RCC 7860 (cell line): ENCODE results near the gene ENOPH1.
"Not testable (repeated sequence)": the region's sequence is repeated elsewhere in the genome, so short reads cannot be mapped to it uniquely, and the experiment has no call there.

Source experiments
- DNase-seq: peaks from one replicate; pipeline ENCODE4 v3.0.0-alpha.2; 2015; ENCODE audit warnings: low spot score
- FAIRE-seq: peaks from 2 replicates; lab custom pipeline; 2012; peaks lifted over from hg19 to GRCh38; lab: Jason Lieb, UNC

Gene ENOPH1

GRCh38 chr4:82430193-82430963, at the start of gene ENOPH1, which contains the start of gene HNRNPDL:
TSS of gene ENOPH1 (plus strand) at chr4:82430590. CDS start at chr4:82430830, 240 bp downstream.
TSS of gene HNRNPDL (minus strand) at chr4:82430462. CDS start at chr4:82429690, 772 bp downstream.
- FAIRE-seq: no peak
- DNase-seq: peak; percentile 87

GRCh38 chr4:82380831-82381230, 49.6 kb upstream of the ENOPH1 start:
- FAIRE-seq (no peak), DNase-seq (no peak)

- FAIRE-seq (no peak), DNase-seq (no peak)
Measured at GRCh38 chr4:82381235-82381634, 49.2 kb upstream of the ENOPH1 start.

- FAIRE-seq: no peak
- DNase-seq: no peak
Measured at GRCh38 chr4:82381661-82382296, 48.6 kb upstream of the ENOPH1 start.

GRCh38 chr4:82382751-82383150, 47.6 kb upstream of the ENOPH1 start:
- FAIRE-seq: no peak
- no peak for DNase-seq

GRCh38 chr4:82386312-82386711, 44.1 kb upstream of the ENOPH1 start:
- not testable (repeated sequence) for FAIRE-seq, DNase-seq

GRCh38 chr4:82388405-82388804, 42.0 kb upstream of the ENOPH1 start:
- DNase-seq: no peak
- FAIRE-seq: no peak

- DNase-seq, FAIRE-seq: not testable (repeated sequence)
Measured at GRCh38 chr4:82390061-82390460, 40.3 kb upstream of the ENOPH1 start.

- peak; percentile 24 for DNase-seq
- no peak for FAIRE-seq
Measured at GRCh38 chr4:82394896-82395295, 35.5 kb upstream of the ENOPH1 start.

- no peak for FAIRE-seq
- no peak for DNase-seq
Measured at GRCh38 chr4:82397527-82397926, 32.9 kb upstream of the ENOPH1 start.

GRCh38 chr4:82398263-82398662, 32.1 kb upstream of the ENOPH1 start:
- DNase-seq (no peak), FAIRE-seq (no peak)

GRCh38 chr4:82401600-82401999, 28.8 kb upstream of the ENOPH1 start:
- FAIRE-seq: no peak

GRCh38 chr4:82402196-82402775, 28.1 kb upstream of the ENOPH1 start:
- DNase-seq (no peak), FAIRE-seq (no peak)

More at GRCh38 chr4:82401600-82401999, 28.8 kb upstream of the ENOPH1 start:
- no peak for DNase-seq

- no peak for DNase-seq
- no peak for FAIRE-seq
Measured at GRCh38 chr4:82403725-82404124, 26.7 kb upstream of the ENOPH1 start.

GRCh38 chr4:82415061-82415460, 15.3 kb upstream of the ENOPH1 start:
- not testable (repeated sequence) for FAIRE-seq

GRCh38 chr4:82415922-82416365, 14.4 kb upstream of the ENOPH1 start:
- DNase-seq: no peak
- FAIRE-seq: no peak

More at GRCh38 chr4:82415061-82415460, 15.3 kb upstream of the ENOPH1 start:
- not testable (repeated sequence) for DNase-seq

GRCh38 chr4:82419451-82419850, 10.9 kb upstream of the ENOPH1 start:
- FAIRE-seq (no peak), DNase-seq (no peak)

- no peak for FAIRE-seq
- DNase-seq: no peak
Measured at GRCh38 chr4:82421796-82422560, 8.4 kb upstream of the ENOPH1 start.

GRCh38 chr4:82422616-82423015, 7.8 kb upstream of the ENOPH1 start:
- FAIRE-seq (no peak), DNase-seq (no peak)

- FAIRE-seq: peak; percentile 96
- peak; percentile 80 for DNase-seq
Measured at GRCh38 chr4:82423245-82424054, 6.9 kb upstream of the ENOPH1 start.
